ENCODE measurements around the gene CHST3. TPM values are rescaled to one million over a fixed set of nuclear protein-coding genes. Genes with fewer than 3 reads are reported as not detected.

CHST3 gene
- total RNA-seq, 2 donors from 2014 or later = 12.9 to 40.8 TPM

DNA sequence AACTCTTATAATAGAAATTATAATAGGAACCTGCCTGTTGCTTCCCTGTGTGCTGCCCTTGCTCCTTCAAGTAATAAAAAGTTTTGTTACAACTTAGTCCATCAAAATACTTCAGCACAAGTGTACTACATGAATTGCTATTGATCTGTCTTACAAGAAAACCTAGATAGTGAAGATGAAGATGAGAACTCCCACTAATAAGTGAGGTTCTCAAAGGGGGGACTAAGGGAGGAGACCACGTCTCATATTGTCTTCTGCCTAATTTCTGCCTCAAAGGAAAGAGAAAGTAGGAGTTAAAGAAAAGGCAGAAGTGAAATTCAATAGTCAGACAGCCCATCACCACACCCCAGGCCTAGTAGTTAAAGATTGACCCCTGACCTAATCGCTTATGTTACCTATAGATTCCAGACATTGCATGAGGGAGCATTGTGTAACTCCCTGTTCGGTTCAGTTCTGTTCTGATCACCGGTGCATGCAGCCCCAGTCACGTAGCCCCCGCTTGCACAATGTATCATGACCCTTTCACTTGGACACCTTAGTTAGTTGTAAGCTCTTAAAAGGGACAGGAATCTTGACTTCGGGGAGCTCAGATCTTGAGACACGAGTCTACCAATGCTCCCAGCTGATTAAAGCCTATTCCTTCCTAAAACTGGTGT lies 18.2 kb upstream of the CHST3 start:
- Mint-ChIP-seq H3K9me3 (peaks cover 58% of the 10 kb centered on the region), H3K27ac (no peak overlapping the region), H3K27me3 (ENCODE audit: insufficient read depth) (peaks cover 2% of the 10 kb centered on the region), H3K4me1 (no peaks in the 10 kb centered on the region), H3K36me3 (ENCODE audit: low read depth) (peaks cover 4% of the 10 kb centered on the region), H3K4me3 (no peak overlapping the region)
- no peaks in the 10 kb centered on the region for H3K27me3 ChIP-seq (ENCODE audit: control insufficient read depth, insufficient read depth, low read length, poor library complexity, severe bottlenecking)
- 89 to 93% methylated on average over 6 to 8 of the region's 8 CpGs for WGBS, 2 experiments (ENCODE audit: insufficient coverage in 1 of 2, insufficient read length in 1 of 2)
- no peak overlapping the region for H3K27ac ChIP-seq (ENCODE audit: low read depth, low read length)
- no peaks in the 10 kb centered on the region for H3K4me1 ChIP-seq (ENCODE audit: control insufficient read depth, insufficient read depth, low read length)
- H3K4me3 ChIP-seq (ENCODE audit: low read length) = no peak overlapping the region
- H3K9me3 ChIP-seq (ENCODE audit: control insufficient read depth, low read length) = peaks cover 37% of the 10 kb centered on the region
- no peak overlapping the region for H3K9ac ChIP-seq (ENCODE audit: extremely low read depth, low read length, poor library complexity, severe bottlenecking)
- TF ChIP-seq, protein P1, sequence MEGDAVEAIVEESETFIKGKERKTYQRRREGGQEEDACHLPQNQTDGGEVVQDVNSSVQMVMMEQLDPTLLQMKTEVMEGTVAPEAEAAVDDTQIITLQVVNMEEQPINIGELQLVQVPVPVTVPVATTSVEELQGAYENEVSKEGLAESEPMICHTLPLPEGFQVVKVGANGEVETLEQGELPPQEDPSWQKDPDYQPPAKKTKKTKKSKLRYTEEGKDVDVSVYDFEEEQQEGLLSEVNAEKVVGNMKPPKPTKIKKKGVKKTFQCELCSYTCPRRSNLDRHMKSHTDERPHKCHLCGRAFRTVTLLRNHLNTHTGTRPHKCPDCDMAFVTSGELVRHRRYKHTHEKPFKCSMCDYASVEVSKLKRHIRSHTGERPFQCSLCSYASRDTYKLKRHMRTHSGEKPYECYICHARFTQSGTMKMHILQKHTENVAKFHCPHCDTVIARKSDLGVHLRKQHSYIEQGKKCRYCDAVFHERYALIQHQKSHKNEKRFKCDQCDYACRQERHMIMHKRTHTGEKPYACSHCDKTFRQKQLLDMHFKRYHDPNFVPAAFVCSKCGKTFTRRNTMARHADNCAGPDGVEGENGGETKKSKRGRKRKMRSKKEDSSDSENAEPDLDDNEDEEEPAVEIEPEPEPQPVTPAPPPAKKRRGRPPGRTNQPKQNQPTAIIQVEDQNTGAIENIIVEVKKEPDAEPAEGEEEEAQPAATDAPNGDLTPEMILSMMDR (conservative IDR thresholded peaks at IDR 0.05) = no peak
- no peak for DNase-seq
- H3K36me3 ChIP-seq (ENCODE audit: control insufficient read depth, insufficient read depth, low read length) = no peaks in the 10 kb centered on the region

DNA sequence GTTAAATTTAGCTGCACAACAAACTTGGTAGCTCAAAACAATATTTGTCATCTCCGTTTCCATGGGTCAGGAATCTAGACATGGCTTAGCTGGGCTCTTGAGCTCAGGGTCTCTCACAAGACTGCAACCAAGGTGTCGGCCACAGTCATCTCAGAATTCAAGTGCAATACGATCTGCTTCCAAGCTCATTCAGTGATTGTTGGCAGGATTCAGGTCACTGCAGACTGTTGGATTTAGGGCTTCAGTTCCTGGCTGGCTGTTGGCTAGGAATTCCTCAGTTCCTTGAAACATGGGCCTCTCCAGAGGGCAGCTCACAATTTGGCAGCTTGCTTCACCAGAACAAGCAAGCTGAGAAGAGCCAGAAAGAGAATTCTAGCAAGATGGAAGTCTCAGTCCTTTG lies 17.5 kb upstream of the CHST3 start:
- H3K27ac Mint-ChIP-seq = no peak overlapping the region
- H3K4me1 ChIP-seq (ENCODE audit: control insufficient read depth, insufficient read depth, low read length) = no peaks in the 10 kb centered on the region
- H3K9me3 ChIP-seq (ENCODE audit: control insufficient read depth, low read length) = peaks cover 37% of the 10 kb centered on the region
- H3K27me3 ChIP-seq (ENCODE audit: control insufficient read depth, insufficient read depth, low read length, poor library complexity, severe bottlenecking) = no peaks in the 10 kb centered on the region
- H3K4me3 Mint-ChIP-seq = no peak overlapping the region
- 89 to 91% methylated on average over 2 to 3 of the region's 3 CpGs for WGBS, 2 experiments (ENCODE audit: insufficient coverage in 1 of 2, insufficient read length in 1 of 2)
- H3K4me3 ChIP-seq (ENCODE audit: low read length) = no peak overlapping the region
- no peak overlapping the region for H3K9ac ChIP-seq (ENCODE audit: extremely low read depth, low read length, poor library complexity, severe bottlenecking)
- DNase-seq = no peak
- TF ChIP-seq, protein P1 (conservative IDR thresholded peaks at IDR 0.05) = no peak
- no peak overlapping the region for H3K27ac ChIP-seq (ENCODE audit: low read depth, low read length)
- no peaks in the 10 kb centered on the region for H3K4me1 Mint-ChIP-seq
- peaks cover 58% of the 10 kb centered on the region for H3K9me3 Mint-ChIP-seq
- H3K36me3 ChIP-seq (ENCODE audit: control insufficient read depth, insufficient read depth, low read length) = no peaks in the 10 kb centered on the region
- H3K36me3 Mint-ChIP-seq (ENCODE audit: low read depth) = peaks cover 4% of the 10 kb centered on the region
- peaks cover 2% of the 10 kb centered on the region for H3K27me3 Mint-ChIP-seq (ENCODE audit: insufficient read depth)

DNA sequence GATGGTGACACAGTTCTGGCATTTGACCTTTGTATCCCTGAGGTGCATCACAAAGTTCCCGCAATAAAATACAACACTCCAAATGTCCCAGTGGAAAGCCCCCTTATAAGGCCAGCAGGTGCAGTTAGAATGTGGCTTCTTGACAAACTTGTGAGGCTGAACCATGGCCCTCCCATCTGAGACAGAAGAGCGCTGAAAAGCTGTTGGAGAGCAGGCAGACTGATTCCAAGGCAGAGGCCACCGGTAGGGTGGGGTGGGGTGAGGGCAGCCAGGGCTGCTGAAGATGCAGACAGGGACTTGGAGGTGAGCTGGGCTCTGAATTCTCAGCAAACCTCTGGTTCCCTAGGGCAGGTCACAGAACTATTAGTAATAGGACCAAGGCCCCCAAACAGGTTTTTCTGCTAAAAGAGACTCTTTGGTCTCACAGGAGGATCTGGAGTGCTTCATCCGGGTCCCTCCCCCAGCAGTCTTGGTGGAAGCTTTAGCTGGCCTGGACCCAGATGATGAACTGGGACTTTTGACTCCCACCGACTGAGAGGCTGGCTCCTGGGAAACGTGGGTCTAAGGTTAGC lies 15.6 kb upstream of the CHST3 start:
- Histone ChIP-seq H3K4me1 (ENCODE audit: control insufficient read depth, insufficient read depth, low read length) (no peaks in the 10 kb centered on the region), H3K9ac (ENCODE audit: extremely low read depth, low read length, poor library complexity, severe bottlenecking) (no peak overlapping the region), H3K27ac (ENCODE audit: low read depth, low read length) (no peak overlapping the region), H3K27me3 (ENCODE audit: control insufficient read depth, insufficient read depth, low read length, poor library complexity, severe bottlenecking) (no peaks in the 10 kb centered on the region), H3K9me3 (ENCODE audit: control insufficient read depth, low read length) (peaks cover 37% of the 10 kb centered on the region), H3K36me3 (ENCODE audit: control insufficient read depth, insufficient read depth, low read length) (no peaks in the 10 kb centered on the region), H3K4me3 (ENCODE audit: low read length) (no peak overlapping the region)
- Mint-ChIP-seq H3K4me1 (no peaks in the 10 kb centered on the region), H3K4me3 (no peak overlapping the region), H3K27ac (no peak overlapping the region), H3K36me3 (ENCODE audit: low read depth) (peaks cover 4% of the 10 kb centered on the region), H3K27me3 (ENCODE audit: insufficient read depth) (peaks cover 2% of the 10 kb centered on the region), H3K9me3 (peaks cover 51% of the 10 kb centered on the region)
- 84 to 85% methylated on average over 5 to 6 of the region's 6 CpGs for WGBS, 2 experiments (ENCODE audit: insufficient coverage in 1 of 2, insufficient read length in 1 of 2)
- DNase-seq = no peak
- TF ChIP-seq, protein P1 (conservative IDR thresholded peaks at IDR 0.05) = no peak
